Measurements from ENCODE around the gene GPR146. TPM values are rescaled to one million over a fixed set of nuclear protein-coding genes. Genes with fewer than 3 reads are reported as not detected.

GPR146 gene
- total RNA-seq, 1 donor from 2014 or later = 3.6 TPM

GRCh38 chr7:1076184-1077072, 32.1 kb downstream of the GPR146 start:
- DNase-seq (ENCODE audit: low read depth) = no peak

GRCh38 chr7:1078519-1078918, 34.2 kb downstream of the GPR146 start:
- no peak for DNase-seq (ENCODE audit: low read depth)

- DNase-seq (ENCODE audit: low read depth) = no peak
Observed at GRCh38 chr7:1078985-1079384, 34.6 kb downstream of the GPR146 start.

GRCh38 chr7:1079546-1079945, 35.2 kb downstream of the GPR146 start:
- DNase-seq (ENCODE audit: low read depth) = no peak

- DNase-seq (ENCODE audit: low read depth) = no peak
Observed at GRCh38 chr7:1080252-1080920, 36.0 kb downstream of the GPR146 start.

- no peak for DNase-seq (ENCODE audit: low read depth)
Observed at GRCh38 chr7:1080921-1081255, 36.5 kb downstream of the GPR146 start.

GRCh38 chr7:1081336-1081735, 37.0 kb downstream of the GPR146 start:
- no peak for DNase-seq (ENCODE audit: low read depth)

- peak; percentile 19 for DNase-seq (ENCODE audit: low read depth)
Observed at GRCh38 chr7:1081931-1082401, 37.6 kb downstream of the GPR146 start.

GRCh38 chr7:1083729-1084657, 39.6 kb downstream of the GPR146 start:
- no peak for DNase-seq (ENCODE audit: low read depth)

GRCh38 chr7:1085266-1085665, 40.9 kb downstream of the GPR146 start:
- no peak for DNase-seq (ENCODE audit: low read depth)

GRCh38 chr7:1085910-1086421, 41.6 kb downstream of the GPR146 start:
- DNase-seq (ENCODE audit: low read depth) = no peak

- peak; percentile 60 for DNase-seq (ENCODE audit: low read depth)
Observed at GRCh38 chr7:1086588-1087464, 42.5 kb downstream of the GPR146 start.

- DNase-seq (ENCODE audit: low read depth) = no peak
Observed at GRCh38 chr7:1087465-1087814, 43.1 kb downstream of the GPR146 start.

GRCh38 chr7:1087952-1088920, 43.9 kb downstream of the GPR146 start, which contains the start of gene GPER1:
Gene GPER1 (plus strand): TSS chr7:1088113. CDS start chr7:1091729, 3,616 bp downstream.
- DNase-seq (ENCODE audit: low read depth) = no peak

GRCh38 chr7:1090236-1090635, 45.9 kb downstream of the GPR146 start:
- DNase-seq (ENCODE audit: low read depth) = no peak

GRCh38 chr7:1090686-1091643, 46.6 kb downstream of the GPR146 start:
- no peak for DNase-seq (ENCODE audit: low read depth)

- no peak for DNase-seq (ENCODE audit: low read depth)
Observed at GRCh38 chr7:1091644-1092027, 47.3 kb downstream of the GPR146 start.

GRCh38 chr7:1092161-1092632, 47.9 kb downstream of the GPR146 start:
- DNase-seq (ENCODE audit: low read depth) = no peak
